HepG2 (cell line): ENCODE data around the gene HELZ.

Source experiments
- DNMT1 ChIP-seq: sonication (generic); formaldehyde crosslinking; IDR thresholded peaks from 2 replicates; pipeline ENCODE4 v1.5.1; 2020; ENCODE audit warnings: mild to moderate bottlenecking, missing genetic modification reagents
- KDM4B ChIP-seq: sonication (generic); formaldehyde crosslinking; IDR thresholded peaks from 2 replicates; pipeline ENCODE4 v1.4.0; 2020; ENCODE audit warnings: missing genetic modification reagents
- MLXIP ChIP-seq: sonication (generic); formaldehyde crosslinking; IDR thresholded peaks from 2 replicates; pipeline ENCODE4 v1.9.0; 2021; ENCODE audit warnings: missing genetic modification reagents, borderline replicate concordance
- MYPOP ChIP-seq: sonication (generic); formaldehyde crosslinking; IDR thresholded peaks from 2 replicates; pipeline ENCODE4 v1.8.1; 2023; ENCODE audit warnings: mild to moderate bottlenecking, moderate library complexity, missing genetic modification reagents
- NR1H2 ChIP-seq: sonication (generic); formaldehyde crosslinking; IDR thresholded peaks from 2 replicates; pipeline ENCODE4 v1.8.1; 2022; ENCODE audit warnings: low read depth, missing genetic modification reagents, borderline replicate concordance
- TF ChIP-seq, protein P1 (sequence below): sonication (generic); formaldehyde crosslinking; IDR thresholded peaks from 2 replicates; pipeline ENCODE4 v1.5.0; 2020; ENCODE audit warnings: mild to moderate bottlenecking, missing genetic modification reagents, moderate library complexity

GRCh38 chr17:67221062-67221998, 23.7 kb downstream of the HELZ start:
- TF ChIP-seq, protein P1, sequence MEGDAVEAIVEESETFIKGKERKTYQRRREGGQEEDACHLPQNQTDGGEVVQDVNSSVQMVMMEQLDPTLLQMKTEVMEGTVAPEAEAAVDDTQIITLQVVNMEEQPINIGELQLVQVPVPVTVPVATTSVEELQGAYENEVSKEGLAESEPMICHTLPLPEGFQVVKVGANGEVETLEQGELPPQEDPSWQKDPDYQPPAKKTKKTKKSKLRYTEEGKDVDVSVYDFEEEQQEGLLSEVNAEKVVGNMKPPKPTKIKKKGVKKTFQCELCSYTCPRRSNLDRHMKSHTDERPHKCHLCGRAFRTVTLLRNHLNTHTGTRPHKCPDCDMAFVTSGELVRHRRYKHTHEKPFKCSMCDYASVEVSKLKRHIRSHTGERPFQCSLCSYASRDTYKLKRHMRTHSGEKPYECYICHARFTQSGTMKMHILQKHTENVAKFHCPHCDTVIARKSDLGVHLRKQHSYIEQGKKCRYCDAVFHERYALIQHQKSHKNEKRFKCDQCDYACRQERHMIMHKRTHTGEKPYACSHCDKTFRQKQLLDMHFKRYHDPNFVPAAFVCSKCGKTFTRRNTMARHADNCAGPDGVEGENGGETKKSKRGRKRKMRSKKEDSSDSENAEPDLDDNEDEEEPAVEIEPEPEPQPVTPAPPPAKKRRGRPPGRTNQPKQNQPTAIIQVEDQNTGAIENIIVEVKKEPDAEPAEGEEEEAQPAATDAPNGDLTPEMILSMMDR (CRISPR knock-in tag) = peak; percentile 49
- no peak for TF ChIP-seq KDM4B (CRISPR knock-in tag)
- TF ChIP-seq MYPOP (CRISPR knock-in tag) = no peak
- no peak for TF ChIP-seq MLXIP (CRISPR knock-in tag)
- no peak for TF ChIP-seq NR1H2
- TF ChIP-seq DNMT1 (CRISPR knock-in tag) = no peak
